NCI-H2081 treated with DMSO at 0.1 percent for 48 hours (cell line): ENCODE results near the gene CYBC1.

Experiments used
- DNase-seq: peaks from one replicate; lab custom pipeline; 2025; lab: John Stamatoyannopoulos, UW

The CYBC1 gene

DNA sequence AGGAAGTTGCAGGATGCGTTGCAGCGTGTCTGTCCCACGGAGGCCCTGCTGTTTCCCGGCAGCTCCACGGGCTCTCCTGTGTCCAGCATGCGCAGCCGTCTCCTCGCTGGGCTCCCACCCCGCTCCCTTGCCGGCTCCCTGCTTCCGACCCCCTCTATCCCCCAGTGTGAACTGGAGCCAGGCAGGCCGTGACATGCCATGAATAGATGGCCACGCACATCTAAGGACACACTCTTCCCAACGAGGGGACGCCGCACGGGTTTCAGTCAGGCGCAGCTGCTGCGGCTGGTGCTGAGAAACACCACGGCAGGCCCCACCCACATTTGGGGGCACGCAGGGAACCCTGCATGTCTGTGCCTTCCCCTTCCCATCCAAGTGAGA, 41.6 kb downstream of the CYBC1 start:
- no peak for DNase-seq

DNA sequence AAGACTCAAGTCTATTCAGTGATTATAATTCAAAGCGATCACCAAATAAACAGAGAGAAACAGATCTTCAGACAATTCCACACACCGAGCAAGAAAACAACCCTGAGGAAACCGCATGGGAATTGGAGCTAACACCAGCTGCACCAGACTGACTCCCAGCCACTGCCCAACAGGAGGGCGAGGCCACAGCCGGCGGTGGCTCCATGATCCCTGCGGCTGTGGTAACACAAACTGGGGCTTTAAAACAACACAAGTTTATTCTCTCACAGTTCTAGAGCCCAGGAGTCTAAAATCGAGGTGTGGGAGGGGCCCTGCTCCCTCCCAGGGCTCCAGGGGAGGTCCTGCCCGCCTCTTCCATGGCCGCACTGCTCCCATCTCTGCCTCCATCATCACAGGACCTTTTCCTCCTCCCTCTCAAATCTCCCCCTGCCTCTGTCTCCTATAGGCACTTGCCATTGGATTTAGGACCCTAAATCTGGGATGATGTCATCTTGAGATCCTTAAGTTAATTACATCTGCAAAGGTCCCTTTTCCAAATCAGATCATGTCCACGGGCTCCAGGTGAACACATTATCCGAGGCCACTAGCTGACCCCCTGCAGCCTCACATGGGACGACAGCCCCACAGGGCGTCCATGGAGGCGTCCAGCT, 42.1 kb downstream of the CYBC1 start:
- no peak for DNase-seq

DNA sequence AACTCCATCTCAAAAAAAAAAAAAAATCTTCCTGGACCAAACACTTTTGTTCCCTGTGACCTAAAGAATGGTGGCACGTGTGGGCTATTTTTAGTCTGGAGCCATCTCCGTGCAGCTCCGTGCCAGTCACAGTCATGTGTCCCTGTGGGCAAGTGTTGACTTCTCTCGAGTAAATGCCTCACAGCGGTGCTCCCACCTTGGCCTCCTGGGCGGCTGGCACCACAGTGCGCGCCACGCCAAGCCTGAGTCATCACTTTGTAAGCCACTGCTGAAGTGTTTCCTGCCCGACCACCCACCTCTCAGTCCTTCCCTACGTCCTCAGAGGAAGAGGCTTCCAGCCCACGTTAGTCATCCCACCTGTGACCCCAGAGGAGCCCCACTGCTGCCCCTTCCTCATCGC, 43.3 kb downstream of the CYBC1 start:
- DNase-seq = no peak

DNA sequence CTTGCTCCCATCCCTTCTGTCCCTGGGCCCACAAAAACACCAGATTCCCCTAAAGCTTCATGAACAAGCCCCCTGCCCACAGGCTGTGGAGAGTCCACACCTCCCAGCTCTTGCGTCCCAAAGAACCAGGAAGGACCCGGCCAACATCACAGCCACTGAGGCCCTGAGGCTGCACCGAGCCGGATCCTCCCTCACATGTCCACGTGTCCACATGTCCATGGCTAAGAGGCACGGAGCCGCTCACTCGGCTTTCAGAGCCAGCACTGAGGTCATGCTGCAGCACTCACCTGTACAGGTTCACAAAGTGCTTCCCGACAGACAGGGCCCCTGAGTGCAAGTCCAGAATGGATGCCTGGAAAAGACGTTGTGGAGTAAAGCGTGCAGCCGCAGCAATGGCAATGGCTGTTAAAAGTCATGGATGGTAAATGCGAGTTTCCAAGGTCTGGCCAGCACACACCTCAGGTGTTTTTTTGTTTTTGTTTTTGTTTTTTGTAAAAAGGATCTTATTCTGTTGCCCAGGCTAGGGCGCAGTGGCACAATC, 44.4 kb downstream of the CYBC1 start:
- no peak for DNase-seq

DNA sequence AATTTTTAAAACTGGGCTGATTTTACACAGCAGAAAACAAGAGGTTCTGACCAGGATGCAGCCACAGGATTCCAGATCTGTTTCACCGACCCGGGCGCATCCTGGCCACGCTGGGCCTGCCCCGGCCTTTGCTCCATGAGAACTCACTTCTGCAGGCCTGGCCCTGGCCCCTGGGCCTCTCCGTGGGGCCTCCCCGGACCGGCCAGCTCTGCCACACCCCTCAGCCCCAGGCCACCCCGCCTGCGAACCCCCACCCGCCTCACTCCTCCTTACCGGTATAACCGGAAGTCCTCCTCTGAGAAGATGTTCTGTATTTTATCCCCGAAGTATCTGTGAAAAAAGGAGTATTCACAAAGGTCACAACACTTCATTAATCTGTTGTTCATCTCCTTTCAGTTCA, 45.5 kb downstream of the CYBC1 start:
- no peak for DNase-seq

DNA sequence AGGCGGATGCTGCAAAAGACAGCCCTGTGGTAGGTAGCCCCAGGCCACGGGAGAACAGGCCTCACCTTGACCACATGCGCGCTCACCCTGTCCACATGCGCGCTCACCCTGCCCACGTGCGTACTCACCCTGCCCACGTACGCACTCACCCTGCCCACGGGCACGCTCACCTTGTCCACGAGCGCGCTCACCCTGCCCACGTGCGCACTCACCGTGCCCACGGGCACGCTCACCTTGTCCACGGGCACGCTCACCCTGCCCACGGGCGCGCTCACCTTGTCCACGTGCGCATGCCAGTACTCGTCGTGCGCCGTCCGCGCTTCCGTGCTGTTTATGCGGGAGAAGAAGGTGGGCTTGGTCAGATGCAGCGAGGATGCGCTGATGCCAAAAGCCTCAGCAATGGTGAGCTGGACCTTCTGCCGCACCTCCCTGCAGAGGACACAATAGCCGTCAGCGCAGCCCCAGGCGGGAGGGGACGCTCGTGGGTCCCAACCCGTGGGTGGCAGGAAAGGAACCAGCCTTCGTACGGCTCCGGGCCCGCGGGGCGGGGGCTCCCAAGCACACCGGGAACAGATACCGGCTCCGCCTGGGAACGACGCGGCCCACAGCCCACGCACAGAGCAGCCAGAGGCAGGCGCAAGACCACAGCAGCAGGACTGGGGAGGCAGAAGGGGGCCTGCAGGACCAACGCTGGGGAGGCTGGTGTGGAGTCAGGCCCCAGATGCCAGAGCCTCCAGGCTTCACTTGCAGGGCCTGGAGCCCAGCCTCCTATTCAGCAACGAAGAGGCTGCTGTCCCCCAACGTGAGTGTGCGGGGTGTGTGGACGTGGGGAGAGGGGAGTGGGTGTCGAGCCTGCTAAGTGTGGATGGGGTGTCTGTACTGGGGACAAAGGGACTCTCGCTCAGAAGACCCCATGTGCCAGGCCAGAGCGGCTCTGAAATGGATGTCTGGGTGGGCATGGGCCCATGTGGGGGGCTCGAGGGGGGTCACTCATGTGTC, 46.6 kb downstream of the CYBC1 start:
- no peak for DNase-seq

DNA sequence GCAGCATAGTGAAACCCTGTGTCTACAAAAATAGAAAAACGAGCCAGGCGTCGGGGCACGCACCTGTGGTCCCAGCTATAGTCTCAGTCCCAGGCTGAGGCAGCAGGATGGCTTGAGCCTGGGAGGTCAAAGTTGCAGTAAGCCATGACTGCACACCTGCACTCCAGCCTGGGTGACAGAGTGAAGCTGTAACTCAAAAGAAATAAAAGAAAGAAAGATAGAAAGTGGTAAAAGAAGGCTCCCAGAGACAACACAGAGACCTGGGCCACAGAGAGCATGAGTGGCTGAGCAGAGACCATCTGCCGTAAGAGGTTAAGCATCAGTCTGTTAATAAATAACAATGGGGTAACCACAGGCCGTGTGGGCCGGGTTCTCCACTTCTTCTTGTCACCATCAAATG, 47.7 kb downstream of the CYBC1 start:
- DNase-seq = no peak

DNA sequence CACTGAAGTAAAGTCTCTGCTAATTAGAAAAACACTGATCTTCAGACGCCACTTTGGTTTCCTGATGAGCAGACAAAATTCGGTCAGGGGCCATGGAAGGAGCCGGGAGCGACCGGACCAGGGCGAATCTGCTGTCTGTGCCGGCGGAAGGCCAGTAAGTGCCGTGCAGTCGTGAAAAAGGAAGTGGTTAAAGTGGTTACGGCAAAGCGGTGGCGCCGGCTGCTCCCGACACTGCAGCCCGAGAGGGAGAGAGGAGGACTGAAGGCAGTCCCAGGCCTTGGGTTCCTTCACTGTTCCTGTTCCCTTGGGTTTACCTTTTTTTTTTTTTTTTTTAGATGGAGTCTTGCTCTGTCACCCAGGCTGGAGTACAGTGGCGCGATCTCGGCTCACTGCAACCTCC, 49.7 kb downstream of the CYBC1 start:
- DNase-seq = no peak

DNA sequence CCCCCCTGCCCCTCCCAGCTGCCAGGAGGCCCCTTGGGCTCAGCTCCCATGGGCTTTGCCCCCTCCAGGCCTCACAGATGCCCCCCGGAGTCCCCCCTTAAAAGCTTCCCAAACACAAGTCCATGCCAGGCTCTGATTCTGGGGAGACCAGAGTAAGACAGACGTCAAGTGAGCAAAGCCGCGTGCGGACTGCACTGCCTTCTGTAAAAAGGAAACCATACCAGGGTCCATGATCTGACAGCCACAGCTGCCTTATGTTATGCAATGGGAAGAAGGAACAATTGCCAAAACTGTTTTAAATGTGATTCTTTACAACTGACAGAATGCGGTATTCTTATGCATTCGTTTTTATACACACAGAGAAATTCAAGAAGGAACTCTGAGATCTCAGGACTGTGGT, 50.3 kb downstream of the CYBC1 start:
- no peak for DNase-seq

DNA sequence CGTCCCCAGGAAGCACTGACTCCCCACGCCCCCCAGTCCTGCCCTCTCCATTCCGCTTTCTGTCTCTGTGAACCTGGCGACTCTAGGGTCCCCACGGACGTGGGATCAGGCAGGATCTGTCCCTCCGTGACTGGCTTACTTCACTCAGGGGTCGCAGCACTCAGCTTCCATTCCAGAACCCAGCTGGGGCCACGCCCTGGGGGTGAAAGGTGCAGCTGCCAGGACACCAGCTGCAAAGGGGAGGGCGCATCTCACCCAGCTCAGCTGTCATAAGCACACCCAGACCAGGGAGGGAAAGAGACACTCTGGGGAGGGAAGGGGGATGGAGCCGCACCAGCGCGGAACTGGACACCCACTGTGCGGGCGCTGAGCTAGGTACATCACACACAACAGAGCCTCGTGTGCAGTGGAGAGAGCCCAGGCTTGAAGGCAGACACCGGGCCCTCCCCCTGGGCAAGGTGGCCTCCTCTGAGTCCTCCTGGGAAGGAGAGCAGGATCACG, 50.9 kb downstream of the CYBC1 start:
- no peak for DNase-seq

DNA sequence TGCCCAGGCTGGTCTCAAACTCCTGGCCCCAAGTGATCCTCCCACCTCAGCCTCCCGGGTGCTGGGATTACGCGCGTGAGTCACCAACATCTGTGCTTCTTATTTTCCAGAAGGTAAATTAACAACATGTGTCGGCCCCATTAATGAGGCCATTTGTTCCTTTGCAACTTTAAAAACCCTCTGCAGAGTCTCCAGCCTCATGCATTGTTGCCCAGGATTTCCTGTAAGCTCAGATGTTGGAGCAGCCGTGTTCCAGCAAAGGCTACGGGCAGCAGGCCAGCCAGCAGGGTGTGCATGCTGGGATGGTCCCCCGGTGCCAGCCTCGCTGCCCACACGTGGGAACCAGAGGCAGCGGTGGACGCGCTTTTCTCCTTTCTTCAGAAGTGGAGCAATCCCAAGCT, 51.5 kb downstream of the CYBC1 start:
- DNase-seq = no peak

DNA sequence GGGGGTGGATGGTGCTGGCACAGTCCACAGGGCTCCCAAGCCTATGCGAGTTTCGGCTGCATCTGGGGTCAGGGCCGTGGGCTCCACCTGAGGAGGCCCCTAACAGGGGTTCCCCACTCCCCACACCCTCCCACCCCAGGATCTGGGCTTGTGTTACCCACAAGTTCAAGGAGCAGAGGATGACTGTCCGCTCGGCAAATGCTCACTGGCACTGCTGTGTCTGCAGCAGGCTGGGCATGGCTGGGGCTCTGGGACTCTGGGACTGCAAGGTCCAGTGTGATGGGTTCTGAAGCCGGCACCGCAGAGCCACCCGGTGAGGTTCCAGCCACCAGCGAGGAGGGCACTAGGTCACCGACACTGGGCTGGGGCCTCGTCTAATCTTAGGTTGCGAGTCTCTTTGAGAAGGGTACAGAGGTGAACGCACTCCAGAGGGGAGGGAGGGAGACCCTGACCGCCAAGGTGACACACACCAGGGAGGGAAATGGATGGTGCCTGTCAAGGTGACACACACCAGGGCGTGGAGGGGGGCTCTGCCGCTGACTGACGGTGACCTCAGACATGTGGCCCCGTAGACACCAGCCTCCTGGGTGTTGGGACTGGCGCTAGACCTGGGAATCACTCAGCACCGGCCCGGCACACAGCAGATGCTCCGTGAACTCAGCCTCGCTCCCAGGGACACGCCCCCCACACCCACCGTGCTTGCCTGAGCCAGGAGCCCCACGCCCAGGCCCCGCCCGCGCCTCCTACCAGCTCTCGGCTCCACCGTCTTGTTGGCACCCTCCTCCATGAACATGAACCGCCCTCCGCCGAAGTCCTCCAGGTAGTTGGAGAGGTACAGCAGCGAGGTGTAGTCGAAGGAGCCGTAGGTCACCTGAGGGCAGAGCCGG, 52.9 kb downstream of the CYBC1 start:
- no peak for DNase-seq

DNA sequence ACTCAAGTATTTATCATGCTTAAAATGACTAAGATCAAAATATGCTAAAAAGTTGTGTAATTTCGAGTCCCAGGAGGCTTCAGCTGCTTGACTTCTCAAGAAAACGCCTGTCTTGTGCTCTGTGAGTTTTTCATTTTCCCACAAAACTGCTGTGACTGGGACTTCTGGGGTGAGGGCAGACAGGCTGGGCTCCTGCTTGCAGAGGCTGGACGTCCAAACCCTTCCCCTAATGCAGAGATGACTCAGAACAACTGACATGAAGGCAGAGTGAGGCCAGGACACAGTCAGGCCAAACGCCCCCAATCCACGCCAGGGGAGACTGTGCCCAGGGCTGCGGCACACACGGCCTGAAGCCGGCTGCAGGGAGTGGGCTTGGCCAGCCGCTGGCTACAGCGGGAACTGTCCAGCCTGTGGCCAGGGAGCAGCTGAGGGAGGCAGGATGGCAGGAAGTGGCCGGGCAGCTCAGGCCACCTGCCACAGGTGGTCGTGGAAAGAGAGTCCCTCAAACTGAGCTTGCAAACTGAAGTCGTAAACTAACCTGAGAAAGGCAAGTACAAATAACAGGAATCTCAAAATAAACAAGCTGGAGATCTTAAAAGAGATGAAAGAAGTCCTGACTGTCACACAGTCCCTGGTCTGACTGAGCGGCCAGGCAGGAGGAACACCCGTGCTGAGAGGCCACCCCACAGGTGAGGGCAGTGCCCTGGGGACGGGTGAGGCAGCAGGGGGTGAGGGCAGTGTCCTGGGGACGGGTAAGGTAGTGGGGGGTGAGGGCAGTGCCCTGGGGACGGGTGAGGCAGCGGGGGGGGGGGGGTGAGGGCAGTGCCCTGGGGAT, 53.7 kb downstream of the CYBC1 start:
- no peak for DNase-seq

DNA sequence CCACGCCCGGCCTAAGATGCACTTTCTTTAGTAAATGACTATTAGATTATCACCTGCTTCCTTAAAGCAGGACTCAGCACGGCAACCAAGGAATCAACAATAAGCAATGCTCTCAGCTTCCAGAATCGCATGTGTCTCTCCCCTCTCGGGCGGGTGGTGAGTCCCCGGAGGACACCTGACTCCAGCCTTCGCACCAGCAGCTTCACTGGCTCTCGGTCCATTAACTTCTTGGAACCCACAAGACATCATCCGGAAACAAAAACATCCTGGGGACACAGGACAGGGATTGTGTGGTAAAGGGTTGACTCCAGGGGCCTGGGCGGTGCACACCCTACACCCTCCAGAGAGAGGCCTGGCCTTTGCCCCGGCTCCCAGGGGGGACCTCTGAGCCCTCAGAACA, 56.3 kb downstream of the CYBC1 start:
- no peak for DNase-seq

DNA sequence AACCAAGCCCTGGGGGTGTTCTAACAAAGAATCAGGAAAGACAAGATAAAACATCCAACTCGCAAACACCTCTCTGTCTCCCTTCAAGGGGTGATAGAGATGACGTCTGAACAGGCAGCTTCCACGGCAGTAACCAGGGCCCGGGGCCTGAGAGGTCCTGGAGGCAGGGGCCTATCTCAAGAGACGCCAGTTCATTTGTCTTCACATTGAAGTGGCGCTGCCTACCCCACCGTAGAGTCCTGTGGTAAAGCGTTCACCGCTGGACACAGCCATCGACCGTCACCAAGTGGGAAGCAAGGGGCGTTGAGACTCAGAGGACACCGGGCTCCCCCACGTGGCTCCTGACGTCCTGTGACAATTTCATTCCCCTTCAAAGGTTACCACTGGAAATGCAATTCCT, 57.6 kb downstream of the CYBC1 start:
- no peak for DNase-seq
